PC-3 (cell line): Measurements from ENCODE around the gene AHNAK2.

Experiments
- EZH2 ChIP-seq: fragments of 300-600 bp; sonication (generic); IDR thresholded peaks from one replicate; pipeline ENCODE4 v1.6.1; 2017; ENCODE audit warnings: antibody characterized with exemption, mild to moderate bottlenecking, low read length; ENCODE audit not compliant: unreplicated experiment
- TF ChIP-seq, protein P1 (sequence below): fragments of 300-600 bp; sonication (generic); conservative IDR thresholded peaks from 2 replicates; pipeline ENCODE4 v1.5.1; 2017; ENCODE audit warnings: antibody characterized with exemption, low read depth, mild to moderate bottlenecking, low read length

DNA sequence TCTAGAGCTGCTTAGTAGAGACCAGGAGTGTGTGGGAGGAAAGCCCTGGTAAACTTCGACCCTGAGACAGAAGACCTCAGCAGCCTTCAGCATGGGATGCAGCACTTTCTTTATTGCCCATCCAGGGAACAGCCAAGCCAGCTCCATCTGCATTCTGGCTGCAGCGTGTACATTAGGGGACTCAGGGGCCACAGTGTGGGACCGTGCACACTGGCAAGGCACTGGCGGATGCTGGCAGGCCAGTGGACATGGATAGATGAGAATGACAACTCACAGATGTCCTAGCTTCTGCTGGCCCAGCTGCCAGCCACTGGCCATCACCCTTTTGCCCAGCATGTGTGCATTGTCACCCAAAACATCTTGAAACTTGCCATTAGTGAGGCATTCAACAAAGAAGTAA, 41.0 kb downstream of the AHNAK2 start:
- TF ChIP-seq, protein P1, sequence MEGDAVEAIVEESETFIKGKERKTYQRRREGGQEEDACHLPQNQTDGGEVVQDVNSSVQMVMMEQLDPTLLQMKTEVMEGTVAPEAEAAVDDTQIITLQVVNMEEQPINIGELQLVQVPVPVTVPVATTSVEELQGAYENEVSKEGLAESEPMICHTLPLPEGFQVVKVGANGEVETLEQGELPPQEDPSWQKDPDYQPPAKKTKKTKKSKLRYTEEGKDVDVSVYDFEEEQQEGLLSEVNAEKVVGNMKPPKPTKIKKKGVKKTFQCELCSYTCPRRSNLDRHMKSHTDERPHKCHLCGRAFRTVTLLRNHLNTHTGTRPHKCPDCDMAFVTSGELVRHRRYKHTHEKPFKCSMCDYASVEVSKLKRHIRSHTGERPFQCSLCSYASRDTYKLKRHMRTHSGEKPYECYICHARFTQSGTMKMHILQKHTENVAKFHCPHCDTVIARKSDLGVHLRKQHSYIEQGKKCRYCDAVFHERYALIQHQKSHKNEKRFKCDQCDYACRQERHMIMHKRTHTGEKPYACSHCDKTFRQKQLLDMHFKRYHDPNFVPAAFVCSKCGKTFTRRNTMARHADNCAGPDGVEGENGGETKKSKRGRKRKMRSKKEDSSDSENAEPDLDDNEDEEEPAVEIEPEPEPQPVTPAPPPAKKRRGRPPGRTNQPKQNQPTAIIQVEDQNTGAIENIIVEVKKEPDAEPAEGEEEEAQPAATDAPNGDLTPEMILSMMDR: no peak
- no peak for TF ChIP-seq EZH2
